Activated CD4-positive, alpha-beta memory T cell treated with anti-CD3 and anti-CD28 coated beads, Interleukin-2, amount 10 ng/mL, durations not matched to agents 7 days and 5 days (primary cell): ENCODE results near the gene MAN2C1. TPM values are rescaled to one million over a fixed set of nuclear protein-coding genes. Genes with fewer than 3 reads are reported as not detected.
"Not testable (repeated sequence)": the region's sequence is repeated elsewhere in the genome, so short reads cannot be mapped to it uniquely, and the experiment has no call there.

Experiments used
- CTCF ChIA-PET: fragments of 350-600 bp; sonication (Branson Sonifier 250); formaldehyde crosslinking; loops from one replicate; lab custom pipeline; 2021; ENCODE audit warnings: antibody characterized with exemption, inconsistent platforms; lab: Charles Lee
- POLR2A ChIA-PET: fragments of 350-600 bp; sonication (Branson Sonifier 250); formaldehyde crosslinking; loops from one replicate; lab custom pipeline; 2021; ENCODE audit warnings: antibody characterized with exemption; lab: Charles Lee
- DNase-seq: peaks from one replicate; pipeline ENCODE4 v3.0.0-alpha.2; 2020
- H3K27ac Mint-ChIP-seq: one replicate; pipeline ENCODE4 v1.8.0; 2021; ENCODE audit warnings: mild to moderate bottlenecking, mixed read lengths
- H3K27me3 Mint-ChIP-seq: one replicate; pipeline ENCODE4 v1.8.0; 2021; ENCODE audit warnings: mixed read lengths
- H3K36me3 Mint-ChIP-seq: one replicate; pipeline ENCODE4 v1.8.0; 2021; ENCODE audit warnings: low read depth, mixed read lengths
- H3K4me1 Mint-ChIP-seq: one replicate; pipeline ENCODE4 v1.8.0; 2021; ENCODE audit warnings: mixed read lengths
- H3K4me3 Mint-ChIP-seq: one replicate; pipeline ENCODE4 v1.8.0; 2021; ENCODE audit warnings: mild to moderate bottlenecking, mixed read lengths
- H3K9me3 Mint-ChIP-seq: one replicate; pipeline ENCODE4 v1.8.0; 2021; ENCODE audit warnings: mixed read lengths
- total RNA-seq, 2 experiments: library from RNA; stranded (reverse); gene quantifications; one replicate each; pipeline ENCODE4 v1.2.3, GENCODE V29; 2021

The MAN2C1 gene
- total RNA-seq, 2 experiments from 2014 or later: 174 to 196 TPM

- H3K4me3 Mint-ChIP-seq, H3K27ac Mint-ChIP-seq, H3K27me3 Mint-ChIP-seq, H3K4me1 Mint-ChIP-seq, DNase-seq, H3K9me3 Mint-ChIP-seq, POLR2A ChIA-PET, H3K36me3 Mint-ChIP-seq, CTCF ChIA-PET: not testable (repeated sequence)
These were observed 49.0 kb downstream of the MAN2C1 start for GRCh38 chr15:75319231-75319897.

- CTCF ChIA-PET: no interaction called here
- POLR2A ChIA-PET: no interaction called here
- H3K27me3 Mint-ChIP-seq: peaks cover 11% of the 10 kb centered on the region
These were observed 53.7 kb downstream of the MAN2C1 start for GRCh38 chr15:75314552-75315290.

GRCh38 chr15:75313116-75313845, 55.1 kb downstream of the MAN2C1 start:
- POLR2A ChIA-PET: no interaction called here
- no peak for DNase-seq
- Mint-ChIP-seq H3K4me1 (peaks cover 21% of the 10 kb centered on the region), H3K9me3 (no peaks in the 10 kb centered on the region), H3K36me3 (peaks cover 3% of the 10 kb centered on the region), H3K27ac (no peak overlapping the region), H3K27me3 (peaks cover 21% of the 10 kb centered on the region), H3K4me3 (no peak overlapping the region)
- CTCF ChIA-PET: no interaction called here

More at GRCh38 chr15:75314552-75315290, 53.7 kb downstream of the MAN2C1 start:
- Mint-ChIP-seq H3K27ac (no peak overlapping the region), H3K36me3 (peaks cover 3% of the 10 kb centered on the region), H3K9me3 (no peaks in the 10 kb centered on the region), H3K4me3 (no peak overlapping the region), H3K4me1 (peaks cover 28% of the 10 kb centered on the region)
- DNase-seq: no peak

GRCh38 chr15:75312548-75312947, 55.9 kb downstream of the MAN2C1 start:
- H3K27ac Mint-ChIP-seq, H3K36me3 Mint-ChIP-seq, CTCF ChIA-PET, POLR2A ChIA-PET, DNase-seq, H3K4me3 Mint-ChIP-seq, H3K9me3 Mint-ChIP-seq: not testable (repeated sequence)
- peaks cover 27% of the 10 kb centered on the region for H3K27me3 Mint-ChIP-seq
- H3K4me1 Mint-ChIP-seq: peaks cover 25% of the 10 kb centered on the region

- Mint-ChIP-seq H3K4me1 (peaks cover 25% of the 10 kb centered on the region), H3K9me3 (no peaks in the 10 kb centered on the region), H3K4me3 (no peak overlapping the region), H3K27ac (no peak overlapping the region), H3K36me3 (peaks cover 3% of the 10 kb centered on the region), H3K27me3 (peaks cover 49% of the 10 kb centered on the region)
- ChIA-PET POLR2A (no interaction called here), CTCF (no interaction called here)
- DNase-seq: no peak
These were observed 58.7 kb downstream of the MAN2C1 start for GRCh38 chr15:75309711-75310110.

- DNase-seq: peak; percentile 28
- POLR2A ChIA-PET: interaction anchor here (0.9 kb wide), 1 partner anchor 279 kb away, joined by 3 read pairs; no protein-coding TSS in a partner anchor
- Mint-ChIP-seq H3K36me3 (peaks cover 3% of the 10 kb centered on the region), H3K9me3 (no peaks in the 10 kb centered on the region), H3K4me1 (peaks cover 27% of the 10 kb centered on the region), H3K27me3 (peaks cover 62% of the 10 kb centered on the region), H3K27ac (no peak overlapping the region), H3K4me3 (no peak overlapping the region)
- CTCF ChIA-PET: interaction anchor here (0.7 to 1.2 kb wide), 4 partner anchors 279 to 372 kb away, joined by 3 read pairs; no protein-coding TSS in a partner anchor
These were observed 60.5 kb downstream of the MAN2C1 start for GRCh38 chr15:75307778-75308390.

GRCh38 chr15:75306188-75306587, 62.2 kb downstream of the MAN2C1 start:
- no peak for DNase-seq
- Mint-ChIP-seq H3K27me3 (peaks cover 59% of the 10 kb centered on the region), H3K27ac (no peak overlapping the region), H3K9me3 (no peaks in the 10 kb centered on the region), H3K4me3 (no peak overlapping the region), H3K36me3 (no peaks in the 10 kb centered on the region), H3K4me1 (peaks cover 17% of the 10 kb centered on the region)
- ChIA-PET CTCF (no interaction called here), POLR2A (no interaction called here)

Other genes starting within 250 kb of the MAN2C1 start
- gene C15orf39, start 166.7 kb downstream of the MAN2C1 start, total RNA-seq: 10 to 100 TPM; 65.0 to 69.2 TPM
- gene GOLGA6C, start 110.3 kb downstream of the MAN2C1 start, total RNA-seq: not detected
- gene GOLGA6D, start 85.8 kb downstream of the MAN2C1 start, total RNA-seq: not detected
- gene COMMD4, start 32.5 kb downstream of the MAN2C1 start, total RNA-seq: 10 to 100 TPM; 87.8 to 91.0 TPM
- gene NEIL1, start 21.6 kb downstream of the MAN2C1 start, total RNA-seq: 1 to 10 TPM; 6.9 to 7.0 TPM
- gene SIN3A, start 83.1 kb upstream of the MAN2C1 start, total RNA-seq: 10 to 100 TPM; 95.8 to 96.1 TPM
- gene PTPN9, start 210.7 kb upstream of the MAN2C1 start, total RNA-seq: 10 to 100 TPM; 41.4 to 41.6 TPM